ENCODE measurements around the gene ARRB2.

The ARRB2 gene

GRCh38 chr17:4740584-4740983 lies 30.2 kb downstream of the ARRB2 start:
- H3K27ac ChIP-seq (ENCODE audit: low read depth, low read length), result no peak overlapping the region
- no peaks in the 10 kb centered on the region for H3K27me3 ChIP-seq (ENCODE audit: low read length)
- no peaks in the 10 kb centered on the region for H3K9me3 ChIP-seq (ENCODE audit: insufficient read depth, low read length)
- no peak overlapping the region for H3K4me2 ChIP-seq (ENCODE audit: low read depth, low read length, poor library complexity, severe bottlenecking)
- H3K9me2 ChIP-seq (replicated peaks; ENCODE audit: insufficient read depth, low read length), result no peaks in the 10 kb centered on the region
- H3K9ac ChIP-seq (ENCODE audit: low read length), result no peak overlapping the region
- no peak for TF ChIP-seq CTCF (IDR thresholded peaks at IDR 0.05; ENCODE audit: insufficient read depth, low read length, poor library complexity, severe bottlenecking)
- no peak for TF ChIP-seq EZH2phosphoT487 (conservative IDR thresholded peaks at IDR 0.05; ENCODE audit: low read length)
- H3K79me2 ChIP-seq (ENCODE audit: insufficient read depth, low read length), result no peaks in the 10 kb centered on the region
- no peak overlapping the region for H2AFZ ChIP-seq (ENCODE audit: low read depth, low read length, severe bottlenecking)
- no peak overlapping the region for H3K4me3 ChIP-seq (ENCODE audit: insufficient read depth, low read length, poor library complexity, severe bottlenecking)
- H4K20me1 ChIP-seq (ENCODE audit: low read depth, low read length), result no peaks in the 10 kb centered on the region
- H3F3A ChIP-seq (ENCODE audit: insufficient read depth), result no peaks in the 10 kb centered on the region
- H3K36me3 ChIP-seq (ENCODE audit: low read length), result no peaks in the 10 kb centered on the region

- no peaks in the 10 kb centered on the region for H3K36me3 ChIP-seq (ENCODE audit: low read length)
These were observed 31.1 kb downstream of the ARRB2 start for GRCh38 chr17:4741544-4741943.

GRCh38 chr17:4742133-4742532 lies 31.7 kb downstream of the ARRB2 start:
- no peak overlapping the region for H3K9ac ChIP-seq (ENCODE audit: low read length)
- H3K4me2 ChIP-seq (ENCODE audit: low read depth, low read length, poor library complexity, severe bottlenecking), result no peak overlapping the region
- no peak overlapping the region for H3K27ac ChIP-seq (ENCODE audit: low read depth, low read length)

More at GRCh38 chr17:4741544-4741943, 31.1 kb downstream of the ARRB2 start:
- Histone ChIP-seq H2AFZ (ENCODE audit: low read depth, low read length, severe bottlenecking) (no peak overlapping the region), H3K27ac (ENCODE audit: low read depth, low read length) (no peak overlapping the region), H3K27me3 (ENCODE audit: low read length) (no peaks in the 10 kb centered on the region), H3K4me3 (ENCODE audit: insufficient read depth, low read length, poor library complexity, severe bottlenecking) (no peak overlapping the region), H3K79me2 (ENCODE audit: insufficient read depth, low read length) (no peaks in the 10 kb centered on the region), H3K9ac (ENCODE audit: low read length) (no peak overlapping the region), H4K20me1 (ENCODE audit: low read depth, low read length) (no peaks in the 10 kb centered on the region), H3K9me2 (replicated peaks; ENCODE audit: insufficient read depth, low read length) (no peaks in the 10 kb centered on the region), H3K4me2 (ENCODE audit: low read depth, low read length, poor library complexity, severe bottlenecking) (no peak overlapping the region), H3F3A (ENCODE audit: insufficient read depth) (no peaks in the 10 kb centered on the region), H3K9me3 (ENCODE audit: insufficient read depth, low read length) (no peaks in the 10 kb centered on the region)
- TF ChIP-seq EZH2phosphoT487 (conservative IDR thresholded peaks at IDR 0.05; ENCODE audit: low read length) (no peak), CTCF (IDR thresholded peaks at IDR 0.05; ENCODE audit: insufficient read depth, low read length, poor library complexity, severe bottlenecking) (no peak)

More at GRCh38 chr17:4742133-4742532, 31.7 kb downstream of the ARRB2 start:
- no peak overlapping the region for H3K4me3 ChIP-seq (ENCODE audit: insufficient read depth, low read length, poor library complexity, severe bottlenecking)
- H3K27me3 ChIP-seq (ENCODE audit: low read length), result no peaks in the 10 kb centered on the region
- no peaks in the 10 kb centered on the region for H4K20me1 ChIP-seq (ENCODE audit: low read depth, low read length)
- no peaks in the 10 kb centered on the region for H3K9me2 ChIP-seq (replicated peaks; ENCODE audit: insufficient read depth, low read length)
- no peak for TF ChIP-seq CTCF (IDR thresholded peaks at IDR 0.05; ENCODE audit: insufficient read depth, low read length, poor library complexity, severe bottlenecking)
- no peak for TF ChIP-seq EZH2phosphoT487 (conservative IDR thresholded peaks at IDR 0.05; ENCODE audit: low read length)
- H2AFZ ChIP-seq (ENCODE audit: low read depth, low read length, severe bottlenecking), result no peak overlapping the region
- H3K36me3 ChIP-seq (ENCODE audit: low read length), result no peaks in the 10 kb centered on the region
- no peaks in the 10 kb centered on the region for H3K9me3 ChIP-seq (ENCODE audit: insufficient read depth, low read length)
- no peaks in the 10 kb centered on the region for H3K79me2 ChIP-seq (ENCODE audit: insufficient read depth, low read length)
- no peaks in the 10 kb centered on the region for H3F3A ChIP-seq (ENCODE audit: insufficient read depth)
